ENCODE results near the gene CR2. TPM values are rescaled to one million over a fixed set of nuclear protein-coding genes. Genes with fewer than 3 reads are reported as not detected.

The CR2 gene
- total RNA-seq, 1 donor from 2014 or later: 0.15 TPM

DNA sequence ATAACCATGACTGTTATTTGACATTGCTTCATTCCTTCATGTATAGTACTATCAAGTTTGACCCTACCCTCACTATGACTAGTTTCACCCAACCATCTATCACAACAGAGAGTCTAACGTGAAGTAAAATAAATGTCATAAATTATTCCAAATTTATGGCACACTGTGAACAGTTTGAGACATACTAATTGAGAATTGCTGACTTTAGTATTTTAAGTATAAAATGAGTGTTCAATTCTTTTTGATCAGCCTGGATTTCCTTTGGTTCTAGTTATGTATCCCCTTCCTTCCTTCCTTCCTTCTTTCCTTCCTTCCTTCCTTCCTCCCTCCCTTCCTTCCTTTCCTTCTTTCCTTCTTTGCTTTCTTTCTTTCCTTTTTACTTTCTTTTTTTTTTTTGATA, 56.3 kb downstream of the CR2 start:
- no peak overlapping the region for H3K4me3 Mint-ChIP-seq
- no peaks in the 10 kb centered on the region for H3K9me3 Mint-ChIP-seq

DNA sequence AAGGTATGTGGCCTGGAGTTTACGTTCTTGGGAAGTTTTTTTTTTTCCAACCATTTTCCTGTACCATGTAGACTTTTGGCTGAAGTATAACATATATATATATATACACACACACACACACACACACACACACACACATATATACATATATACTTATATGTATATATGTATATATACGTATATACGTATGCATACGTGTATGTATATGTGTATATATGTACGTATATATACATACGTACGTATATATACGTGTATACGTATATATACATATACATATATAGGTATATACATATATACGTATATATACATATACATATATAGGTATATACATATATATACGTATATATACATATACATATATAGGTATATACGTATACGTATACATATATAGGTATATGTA, 60.8 kb downstream of the CR2 start:
- Histone ChIP-seq H3K4me2 (no peak overlapping the region), H3K27me3 (no peaks in the 10 kb centered on the region), H3K9me3 (ENCODE audit: low read depth) (peaks cover 5% of the 10 kb centered on the region), H3K4me3 (no peak overlapping the region), H3K9ac (no peak overlapping the region), H3K4me1 (no peaks in the 10 kb centered on the region), H3K36me3 (no peaks in the 10 kb centered on the region), H4K20me1 (ENCODE audit: low read depth) (no peaks in the 10 kb centered on the region), H3K27ac (no peak overlapping the region), H2AFZ (replicated peaks) (no peak overlapping the region), H3K79me2 (ENCODE audit: low read depth) (no peaks in the 10 kb centered on the region), H3F3A (ENCODE audit: low read depth) (no peaks in the 10 kb centered on the region)
- TF ChIP-seq EZH2phosphoT487 (IDR thresholded peaks at IDR 0.05) (no peak), EZH2 (IDR thresholded peaks at IDR 0.05) (no peak)
- TF ChIP-seq, protein P1, sequence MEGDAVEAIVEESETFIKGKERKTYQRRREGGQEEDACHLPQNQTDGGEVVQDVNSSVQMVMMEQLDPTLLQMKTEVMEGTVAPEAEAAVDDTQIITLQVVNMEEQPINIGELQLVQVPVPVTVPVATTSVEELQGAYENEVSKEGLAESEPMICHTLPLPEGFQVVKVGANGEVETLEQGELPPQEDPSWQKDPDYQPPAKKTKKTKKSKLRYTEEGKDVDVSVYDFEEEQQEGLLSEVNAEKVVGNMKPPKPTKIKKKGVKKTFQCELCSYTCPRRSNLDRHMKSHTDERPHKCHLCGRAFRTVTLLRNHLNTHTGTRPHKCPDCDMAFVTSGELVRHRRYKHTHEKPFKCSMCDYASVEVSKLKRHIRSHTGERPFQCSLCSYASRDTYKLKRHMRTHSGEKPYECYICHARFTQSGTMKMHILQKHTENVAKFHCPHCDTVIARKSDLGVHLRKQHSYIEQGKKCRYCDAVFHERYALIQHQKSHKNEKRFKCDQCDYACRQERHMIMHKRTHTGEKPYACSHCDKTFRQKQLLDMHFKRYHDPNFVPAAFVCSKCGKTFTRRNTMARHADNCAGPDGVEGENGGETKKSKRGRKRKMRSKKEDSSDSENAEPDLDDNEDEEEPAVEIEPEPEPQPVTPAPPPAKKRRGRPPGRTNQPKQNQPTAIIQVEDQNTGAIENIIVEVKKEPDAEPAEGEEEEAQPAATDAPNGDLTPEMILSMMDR (IDR thresholded peaks at IDR 0.05): no peak
- Mint-ChIP-seq H3K4me1 (no peaks in the 10 kb centered on the region), H3K36me3 (no peaks in the 10 kb centered on the region), H3K9me3 (peaks cover 4% of the 10 kb centered on the region), H3K4me3 (no peak overlapping the region), H3K27me3 (ENCODE audit: insufficient read depth, low read depth) (no peaks in the 10 kb centered on the region), H3K27ac (no peak overlapping the region)
- no peak for DNase-seq (ENCODE audit: low spot score)

More for the DNA sequence above, 56.3 kb downstream of the CR2 start:
- H3K79me2 ChIP-seq (ENCODE audit: low read depth): no peaks in the 10 kb centered on the region
- no peak overlapping the region for H3K9ac ChIP-seq
- no peak for DNase-seq (ENCODE audit: low spot score)
- Mint-ChIP-seq H3K27me3 (ENCODE audit: insufficient read depth, low read depth) (no peaks in the 10 kb centered on the region), H3K27ac (no peak overlapping the region), H3K4me1 (no peaks in the 10 kb centered on the region), H3K36me3 (no peaks in the 10 kb centered on the region)
- no peaks in the 10 kb centered on the region for H3K36me3 ChIP-seq
- no peak overlapping the region for H3K4me2 ChIP-seq
- no peaks in the 10 kb centered on the region for H3K9me3 ChIP-seq (ENCODE audit: low read depth)
- no peaks in the 10 kb centered on the region for H3F3A ChIP-seq (ENCODE audit: low read depth)
- H3K27me3 ChIP-seq: no peaks in the 10 kb centered on the region
- H3K4me3 ChIP-seq: no peak overlapping the region
- H4K20me1 ChIP-seq (ENCODE audit: low read depth): no peaks in the 10 kb centered on the region
- no peak for TF ChIP-seq EZH2phosphoT487 (IDR thresholded peaks at IDR 0.05)
- H3K27ac ChIP-seq: no peak overlapping the region
- H2AFZ ChIP-seq (replicated peaks): no peak overlapping the region
- H3K4me1 ChIP-seq: no peaks in the 10 kb centered on the region

DNA sequence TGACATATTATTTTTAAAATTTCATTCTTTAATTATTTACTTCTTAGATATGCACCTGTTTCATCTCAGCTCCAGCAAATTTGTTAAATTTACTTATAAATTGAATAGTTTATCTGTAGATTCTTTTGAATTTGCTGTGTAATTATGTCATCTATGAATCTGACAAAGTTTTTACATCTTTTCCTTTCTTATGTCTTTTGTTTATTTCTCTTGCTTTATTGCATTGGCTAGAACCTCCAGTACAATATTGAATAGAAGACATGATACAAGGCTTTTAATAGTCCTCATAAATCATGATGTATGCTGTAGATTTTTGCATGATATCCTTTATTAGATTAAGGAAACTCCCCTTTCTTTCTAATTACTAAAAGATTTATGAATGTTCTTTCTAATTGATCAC, 62.6 kb downstream of the CR2 start:
- no peaks in the 10 kb centered on the region for H4K20me1 ChIP-seq (ENCODE audit: low read depth)
- no peaks in the 10 kb centered on the region for H3K4me1 Mint-ChIP-seq
- DNase-seq (ENCODE audit: low spot score): no peak
- no peaks in the 10 kb centered on the region for H3K79me2 ChIP-seq (ENCODE audit: low read depth)
- no peak overlapping the region for H2AFZ ChIP-seq (replicated peaks)
- no peaks in the 10 kb centered on the region for H3F3A ChIP-seq (ENCODE audit: low read depth)
- peaks cover 5% of the 10 kb centered on the region for H3K9me3 ChIP-seq (ENCODE audit: low read depth)
- H3K4me2 ChIP-seq: no peak overlapping the region
- H3K27ac ChIP-seq: no peak overlapping the region
- no peaks in the 10 kb centered on the region for H3K27me3 ChIP-seq
- TF ChIP-seq EZH2phosphoT487 (IDR thresholded peaks at IDR 0.05) (no peak), EZH2 (IDR thresholded peaks at IDR 0.05) (no peak)
- TF ChIP-seq, protein P1 (IDR thresholded peaks at IDR 0.05): no peak
- H3K4me3 ChIP-seq: no peak overlapping the region
- no peaks in the 10 kb centered on the region for H3K36me3 ChIP-seq
- no peak overlapping the region for H3K27ac Mint-ChIP-seq
- H3K36me3 Mint-ChIP-seq: no peaks in the 10 kb centered on the region
- H3K4me1 ChIP-seq: no peaks in the 10 kb centered on the region
- H3K27me3 Mint-ChIP-seq (ENCODE audit: insufficient read depth, low read depth): peaks cover 2% of the 10 kb centered on the region
- no peak overlapping the region for H3K9ac ChIP-seq
- no peak overlapping the region for H3K4me3 Mint-ChIP-seq
- H3K9me3 Mint-ChIP-seq: peaks cover 4% of the 10 kb centered on the region

DNA sequence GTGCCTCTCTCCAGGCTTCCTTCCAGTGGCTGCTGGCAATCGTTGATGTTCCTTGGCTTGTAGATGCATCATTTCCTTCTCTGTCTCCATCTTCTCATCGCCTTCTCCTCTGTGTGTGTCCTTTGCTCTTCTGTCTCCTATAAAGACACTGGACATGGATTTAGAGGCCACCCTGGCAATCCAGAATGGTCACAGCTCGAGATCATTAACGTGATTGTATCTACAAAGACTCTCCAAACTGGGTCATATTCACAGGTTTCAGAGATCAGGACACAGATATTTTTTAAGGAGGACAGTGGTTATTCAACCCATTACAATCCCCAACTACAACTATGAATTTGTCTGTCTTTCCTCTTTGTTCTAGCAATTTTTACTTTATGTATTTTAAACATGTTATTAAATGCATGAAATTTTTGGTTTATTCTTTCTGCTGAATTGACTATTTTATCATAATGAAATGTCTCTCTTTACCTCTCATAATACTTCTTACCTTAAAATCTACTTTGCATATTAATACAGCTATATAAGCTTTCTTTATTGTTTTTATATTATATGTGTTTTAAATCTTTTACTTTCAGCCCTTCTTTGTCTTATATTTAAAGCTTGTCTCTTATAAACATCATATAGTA, 64.6 kb downstream of the CR2 start:
- TF ChIP-seq, protein P1 (IDR thresholded peaks at IDR 0.05): no peak
- TF ChIP-seq EZH2phosphoT487 (IDR thresholded peaks at IDR 0.05) (no peak), EZH2 (IDR thresholded peaks at IDR 0.05) (no peak)
- no peak overlapping the region for H2AFZ ChIP-seq (replicated peaks)

More for the DNA sequence above, 64.6 kb downstream of the CR2 start:
- H3K27ac ChIP-seq: no peak overlapping the region
- peaks cover 5% of the 10 kb centered on the region for H3K9me3 ChIP-seq (ENCODE audit: low read depth)
- Mint-ChIP-seq H3K36me3 (no peaks in the 10 kb centered on the region), H3K27ac (no peak overlapping the region), H3K4me3 (no peak overlapping the region), H3K4me1 (no peaks in the 10 kb centered on the region), H3K9me3 (peaks cover 4% of the 10 kb centered on the region), H3K27me3 (ENCODE audit: insufficient read depth, low read depth) (peaks cover 2% of the 10 kb centered on the region)
- no peak overlapping the region for H3K9ac ChIP-seq
- H3K4me2 ChIP-seq: no peak overlapping the region
- H3F3A ChIP-seq (ENCODE audit: low read depth): no peaks in the 10 kb centered on the region
- H3K79me2 ChIP-seq (ENCODE audit: low read depth): no peaks in the 10 kb centered on the region
- no peak overlapping the region for H3K4me3 ChIP-seq
- H3K36me3 ChIP-seq: no peaks in the 10 kb centered on the region
- no peaks in the 10 kb centered on the region for H3K4me1 ChIP-seq
- H4K20me1 ChIP-seq (ENCODE audit: low read depth): no peaks in the 10 kb centered on the region
- no peak for DNase-seq (ENCODE audit: low spot score)
- H3K27me3 ChIP-seq: no peaks in the 10 kb centered on the region
